Measurements from ENCODE around the gene SULT1C2.
"Not testable (repeated sequence)": the region's sequence is repeated elsewhere in the genome, so short reads cannot be mapped to it uniquely, and the experiment has no call there.

SULT1C2 gene

DNA sequence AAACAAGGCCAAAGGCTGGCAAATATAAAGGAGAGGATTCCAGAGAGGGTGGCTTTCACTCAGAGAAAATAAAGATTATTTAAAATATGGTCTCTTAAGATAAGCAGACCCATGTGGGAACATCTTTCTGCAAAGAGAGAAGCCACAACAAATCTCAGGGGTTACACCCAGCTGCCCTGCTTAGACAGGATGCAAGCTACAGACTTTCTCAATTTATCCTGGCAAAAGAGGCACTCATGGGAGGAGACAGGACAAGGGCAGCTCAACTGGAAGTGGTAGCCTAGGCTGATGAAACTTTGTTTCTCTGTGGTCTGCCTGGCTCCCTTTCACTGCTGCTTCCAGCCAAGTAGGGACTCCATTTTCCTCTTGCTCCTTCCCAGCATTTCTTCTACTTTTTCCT lies 63.2 kb downstream of the SULT1C2 start:
- no peak for DNase-seq (ENCODE audit: low read depth)

- DNase-seq (ENCODE audit: low read depth) = no peak
Measured at GRCh38 chr2:108354136-108354535, 65.4 kb downstream of the SULT1C2 start.

GRCh38 chr2:108355906-108356734 lies 67.4 kb downstream of the SULT1C2 start:
- no peak for DNase-seq (ENCODE audit: low read depth)

- DNase-seq (ENCODE audit: low read depth) = not testable (repeated sequence)
Measured at GRCh38 chr2:108359336-108359735, 70.6 kb downstream of the SULT1C2 start.
